GM13976 (cell line): ENCODE measurements around the gene DCC.

Source experiments
- DNase-seq: peaks from one replicate; pipeline ENCODE4 v3.0.0; 2012; ENCODE audit warnings: low spot score
- CTCF ChIP-seq: IDR thresholded peaks from 2 replicates; pipeline ENCODE4 v1.5.1; 2012; ENCODE audit warnings: borderline replicate concordance, mild to moderate bottlenecking; ENCODE audit not compliant: insufficient read depth; ENCODE audit errors: extremely low read depth, missing control alignments, control extremely low read depth
- in situ Hi-C: fragments of 300-500 bp; cut with MboI; formaldehyde crosslinking; loops from one replicate; pipeline ENCODE4 v1.12.0; 2022; ENCODE audit warnings: low sequenced_read_pairs, mixed read lengths, inconsistent platforms; ENCODE audit not compliant: unreplicated experiment

Gene DCC

GRCh38 chr18:53028565-53028964 is 688.6 kb downstream of the DCC start:
- in situ Hi-C loops: no loop called here
- DNase-seq: no peak
- no peak for TF ChIP-seq CTCF

DNA sequence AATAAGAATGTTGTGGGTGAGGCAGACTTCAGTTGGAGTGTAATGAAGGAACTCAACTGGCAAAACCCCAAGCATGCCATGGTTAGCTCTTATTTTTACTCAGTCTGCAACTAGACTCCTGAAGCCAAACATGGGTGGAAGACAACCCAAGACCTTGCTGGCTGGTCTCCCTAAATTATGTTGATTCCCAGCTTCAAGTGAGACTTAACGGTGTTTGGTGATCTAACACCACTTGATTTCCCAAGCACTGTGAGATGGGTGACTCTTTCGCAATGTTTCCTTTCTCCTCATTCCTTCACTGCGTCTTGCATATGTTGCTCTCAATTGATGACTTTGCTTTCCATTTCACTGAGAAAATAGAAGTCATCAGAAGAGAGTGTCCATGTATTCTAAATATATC is 693.1 kb downstream of the DCC start:
- DNase-seq: no peak
- no peak for TF ChIP-seq CTCF
- in situ Hi-C loops: no loop called here

DNA sequence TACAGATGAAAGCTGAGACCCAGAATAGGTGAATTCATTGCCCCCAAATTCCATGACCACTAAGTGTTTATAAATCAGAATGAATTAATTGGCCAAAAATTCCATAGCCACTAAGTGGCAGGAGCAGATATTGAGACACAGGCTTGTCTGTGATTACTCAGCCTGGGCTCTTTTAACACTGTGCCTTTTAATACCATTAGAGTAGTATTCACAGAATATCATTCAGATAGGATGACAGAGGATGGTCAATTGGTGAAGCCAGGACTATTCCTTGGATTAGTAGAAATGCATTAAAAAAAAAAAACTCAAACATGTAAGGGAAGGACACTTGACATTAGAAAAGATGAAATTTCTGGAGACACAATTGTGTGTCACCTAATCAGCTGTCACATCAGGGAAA is 698.6 kb downstream of the DCC start:
- TF ChIP-seq CTCF: no peak
- no peak for DNase-seq
- in situ Hi-C loops: no loop called here

GRCh38 chr18:53040286-53040685 is 700.3 kb downstream of the DCC start:
- in situ Hi-C loops: no loop called here
- DNase-seq: no peak
- no peak for TF ChIP-seq CTCF

DNA sequence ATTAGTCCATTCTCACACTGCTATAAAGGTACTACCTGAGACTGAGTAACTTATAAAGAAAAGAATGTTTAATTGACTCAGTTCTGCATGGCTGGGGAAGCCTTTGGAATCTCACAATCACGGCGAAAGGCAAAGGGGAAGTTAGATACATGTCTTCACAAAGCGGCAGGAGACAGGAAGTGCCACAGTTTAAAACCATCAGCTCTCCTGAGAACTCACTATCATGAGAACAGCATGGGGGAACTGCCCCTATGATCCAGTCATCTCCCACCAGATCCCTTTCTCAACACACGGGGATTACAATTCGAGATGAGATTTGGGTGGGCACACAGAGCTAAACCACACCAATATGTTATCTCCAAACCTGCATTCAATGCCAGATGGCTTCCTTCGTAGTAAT is 716.1 kb downstream of the DCC start:
- TF ChIP-seq CTCF: no peak
- DNase-seq: no peak
- in situ Hi-C loops: no loop called here

GRCh38 chr18:53070788-53071187 is 730.8 kb downstream of the DCC start:
- no peak for TF ChIP-seq CTCF
- in situ Hi-C loops: no loop called here
- DNase-seq: no peak

- no peak for DNase-seq
- no peak for TF ChIP-seq CTCF
- in situ Hi-C loops: no loop called here
Measured at GRCh38 chr18:53080687-53081086, 740.7 kb downstream of the DCC start.
